Right hindlimb (tissue), 1 donor: ENCODE data around the gene CREM.

Experiments
- DNase-seq: peaks from one replicate; pipeline ENCODE4 v3.0.0-alpha.2; 2018

The CREM gene

GRCh38 chr10:35224045-35224740 is 97.5 kb downstream of the CREM start:
- no peak for DNase-seq

- DNase-seq: no peak
Measured at GRCh38 chr10:35225204-35225603, 98.6 kb downstream of the CREM start.

- DNase-seq: no peak
Measured at GRCh38 chr10:35226507-35226906, 99.9 kb downstream of the CREM start.

GRCh38 chr10:35228058-35228457 is 101.4 kb downstream of the CREM start:
- no peak for DNase-seq

GRCh38 chr10:35231646-35232045 is 105.0 kb downstream of the CREM start:
- no peak for DNase-seq

GRCh38 chr10:35232527-35232926 is 105.9 kb downstream of the CREM start:
- DNase-seq: no peak

GRCh38 chr10:35234073-35234472 is 107.4 kb downstream of the CREM start:
- DNase-seq: no peak

GRCh38 chr10:35236739-35237138 is 110.1 kb downstream of the CREM start:
- no peak for DNase-seq

GRCh38 chr10:35237766-35238512 is 111.3 kb downstream of the CREM start:
- DNase-seq: no peak

GRCh38 chr10:35244549-35244948 is 117.9 kb downstream of the CREM start:
- DNase-seq: no peak

GRCh38 chr10:35246770-35247343 is 120.2 kb downstream of the CREM start:
- no peak for DNase-seq

GRCh38 chr10:35251373-35252100 is 124.9 kb downstream of the CREM start:
- no peak for DNase-seq

GRCh38 chr10:35257057-35257983 is 130.7 kb downstream of the CREM start:
- DNase-seq: no peak

GRCh38 chr10:35259769-35260397 is 133.2 kb downstream of the CREM start:
- DNase-seq: no peak

GRCh38 chr10:35262436-35262835 is 135.8 kb downstream of the CREM start:
- DNase-seq: no peak
